Measurements from ENCODE around the gene CNPY1. TPM values are rescaled to one million over a fixed set of nuclear protein-coding genes. Genes with fewer than 3 reads are reported as not detected.

CNPY1 gene
- total RNA-seq, 1 donor from 2014 or later, result not detected

- H3K4me3 Mint-ChIP-seq (ENCODE audit: unreplicated experiment), result peak overlapping the region; percentile 74
Measured at GRCh38 chr7:155470686-155471638, 75.4 kb downstream of the CNPY1 start.

GRCh38 chr7:155470186-155470487 is 76.2 kb downstream of the CNPY1 start:
- Mint-ChIP-seq H3K4me3 (ENCODE audit: unreplicated experiment) (no peak overlapping the region), H3K4me1 (ENCODE audit: low read depth, unreplicated experiment) (peaks cover 19% of the 10 kb centered on the region)
- FAIRE-seq, result no peak

More at GRCh38 chr7:155470686-155471638, 75.4 kb downstream of the CNPY1 start:
- Histone ChIP-seq H4K20me1 (ENCODE audit: insufficient read depth, low read length) (no peaks in the 10 kb centered on the region), H3K27ac (ENCODE audit: low read depth, low read length) (no peak overlapping the region), H3K36me3 (ENCODE audit: insufficient read depth, low read length) (no peaks in the 10 kb centered on the region), H3K27me3 (ENCODE audit: insufficient read depth, low read length) (peaks cover 77% of the 10 kb centered on the region), H3K9ac (ENCODE audit: low read length) (no peak overlapping the region), H3K79me2 (ENCODE audit: insufficient read depth, low read length) (no peaks in the 10 kb centered on the region), H3K4me2 (ENCODE audit: low read length) (no peak overlapping the region), H3K4me1 (ENCODE audit: insufficient read depth, low read length) (peaks cover 3% of the 10 kb centered on the region), H3K4me3 (ENCODE audit: insufficient read depth, low read depth, low read length) (no peak overlapping the region), H3K9me3 (ENCODE audit: insufficient read depth, low read depth, low read length) (peaks cover 4% of the 10 kb centered on the region), H2AFZ (ENCODE audit: low read depth, low read length) (no peak overlapping the region)
- TF ChIP-seq EZH2 (IDR thresholded peaks at IDR 0.05; ENCODE audit: insufficient read depth, low read length) (peak; percentile 36), CTCF (IDR thresholded peaks at IDR 0.05; ENCODE audit: insufficient read depth, low read depth, low read length) (no peak)
- Mint-ChIP-seq H3K27ac (ENCODE audit: unreplicated experiment) (peak overlapping the region; percentile 75), H3K36me3 (ENCODE audit: low read depth, unreplicated experiment) (peaks cover 3% of the 10 kb centered on the region), H3K27me3 (ENCODE audit: low read depth, unreplicated experiment) (peaks cover 81% of the 10 kb centered on the region), H3K9me3 (ENCODE audit: unreplicated experiment) (peaks cover 27% of the 10 kb centered on the region), H3K4me1 (ENCODE audit: low read depth, unreplicated experiment) (peaks cover 19% of the 10 kb centered on the region)
- DNase-seq (ENCODE audit: low read depth), result no peak
- FAIRE-seq, result no peak

More at GRCh38 chr7:155470186-155470487, 76.2 kb downstream of the CNPY1 start:
- Histone ChIP-seq H4K20me1 (ENCODE audit: insufficient read depth, low read length) (no peaks in the 10 kb centered on the region), H3K9ac (ENCODE audit: low read length) (no peak overlapping the region), H3K79me2 (ENCODE audit: insufficient read depth, low read length) (no peaks in the 10 kb centered on the region), H3K27ac (ENCODE audit: low read depth, low read length) (no peak overlapping the region), H3K36me3 (ENCODE audit: insufficient read depth, low read length) (no peaks in the 10 kb centered on the region), H3K4me3 (ENCODE audit: insufficient read depth, low read depth, low read length) (no peak overlapping the region), H3K4me1 (ENCODE audit: insufficient read depth, low read length) (peaks cover 3% of the 10 kb centered on the region), H3K4me2 (ENCODE audit: low read length) (no peak overlapping the region), H3K27me3 (ENCODE audit: insufficient read depth, low read length) (peaks cover 81% of the 10 kb centered on the region), H2AFZ (ENCODE audit: low read depth, low read length) (no peak overlapping the region), H3K9me3 (ENCODE audit: insufficient read depth, low read depth, low read length) (no peaks in the 10 kb centered on the region)
- Mint-ChIP-seq H3K36me3 (ENCODE audit: low read depth, unreplicated experiment) (no peaks in the 10 kb centered on the region), H3K9me3 (ENCODE audit: unreplicated experiment) (peaks cover 20% of the 10 kb centered on the region), H3K27ac (ENCODE audit: unreplicated experiment) (no peak overlapping the region), H3K27me3 (ENCODE audit: low read depth, unreplicated experiment) (peaks cover 79% of the 10 kb centered on the region)
- TF ChIP-seq CTCF (IDR thresholded peaks at IDR 0.05; ENCODE audit: insufficient read depth, low read depth, low read length) (no peak), EZH2 (IDR thresholded peaks at IDR 0.05; ENCODE audit: insufficient read depth, low read length) (no peak)
- no peak for DNase-seq (ENCODE audit: low read depth)
